GM12878 (cell line): ENCODE data around the gene VWA8. TPM values are rescaled to one million over a fixed set of nuclear protein-coding genes. Genes with fewer than 3 reads are reported as not detected.

Source experiments
- ATAC-seq: fragments of 200-7000 bp; cut with Tn5 transposase; 3 replicates; pipeline ENCODE4 v1.9.1; 2020; ENCODE audit warnings: mild to moderate bottlenecking, moderate library complexity
- BruUV-seq: library from RNA; stranded (reverse); fragments of 400-500 nt; replicated peaks from 2 replicates; lab custom pipeline; 2021; lab: Mats Ljungman, UMichigan
- CTCF ChIA-PET: fragments of 300-600 bp; sonication (Branson Sonifier 250); formaldehyde crosslinking; extraction: SDS; loops from one replicate; lab custom pipeline; 2021; ENCODE audit warnings: inconsistent platforms; lab: Yijun Ruan, JAX
- POLR2A ChIA-PET: fragments of 350-600 bp; formaldehyde crosslinking; extraction: SDS; loops from one replicate; lab custom pipeline; 2021; ENCODE audit warnings: inconsistent platforms; lab: Charles Lee
- RAD21 ChIA-PET: fragments of 300-600 bp; sonication (Branson Sonifier 250); formaldehyde crosslinking; loops from one replicate; lab custom pipeline; 2023; ENCODE audit warnings: antibody characterized with exemption; ENCODE audit not compliant: unreplicated experiment; lab: Charles Lee
- SMC1A ChIA-PET: fragments of 300-600 bp; sonication (Branson Sonifier 250); formaldehyde crosslinking; loops from one replicate; lab custom pipeline; 2023; ENCODE audit not compliant: unreplicated experiment, uncharacterized antibody; lab: Charles Lee
- DNase-seq: peaks from one replicate; pipeline ENCODE4 v3.0.0-alpha.2; 2011; ENCODE audit warnings: low read depth, low spot score
- FAIRE-seq: peaks from 3 replicates; lab custom pipeline; 2011; peaks lifted over from hg19 to GRCh38; lab: Jason Lieb, UNC
- H2AFZ ChIP-seq: 2 replicates; pipeline ENCODE4 v1.6.0; 2011; ENCODE audit warnings: low read depth, low read length, control low read depth; ENCODE audit not compliant: control insufficient read depth
- H3K27ac ChIP-seq: 2 replicates; pipeline ENCODE4 v1.5.1; 2011; ENCODE audit warnings: control low read depth; ENCODE audit not compliant: control insufficient read depth, insufficient read depth
- H3K27me3 ChIP-seq, 2 experiments: replicated peaks in 1 of 2; 2 replicates each; pipeline versions ENCODE4 v1.6.0 to v1.6.1; 2011; ENCODE audit warnings: low read length in 1 of 2; ENCODE audit not compliant: control insufficient read depth in 2 of 2, insufficient read depth in 2 of 2
- H3K36me3 ChIP-seq, 2 experiments: 2 replicates each; pipeline ENCODE4 v1.5.1; 2011; ENCODE audit warnings: low read length in 1 of 2; ENCODE audit not compliant: control insufficient read depth in 2 of 2, insufficient read depth in 2 of 2
- H3K4me1 ChIP-seq: 2 replicates; pipeline ENCODE4 v1.6.1; 2011; ENCODE audit warnings: mild to moderate bottlenecking, low read length, moderate library complexity, mixed read lengths; ENCODE audit not compliant: control insufficient read depth, insufficient read depth
- H3K4me2 ChIP-seq: 2 replicates; pipeline ENCODE4 v1.6.0; 2011; ENCODE audit warnings: control low read depth; ENCODE audit not compliant: control insufficient read depth, insufficient read depth
- H3K4me3 ChIP-seq: fragments of 200-600 bp; sonication (generic); 2 replicates; pipeline ENCODE4 v1.5.1; 2016
- H3K79me2 ChIP-seq: 2 replicates; pipeline ENCODE4 v1.6.0; 2011; ENCODE audit warnings: low read length; ENCODE audit not compliant: control insufficient read depth, insufficient read depth
- H3K9ac ChIP-seq: 2 replicates; pipeline ENCODE4 v1.8.0; 2011; ENCODE audit warnings: low read length, control low read depth, mixed read lengths; ENCODE audit not compliant: control insufficient read depth, insufficient read depth
- H3K9me3 ChIP-seq: replicated peaks from 3 replicates; pipeline ENCODE4 v1.5.1; 2011; ENCODE audit warnings: mild to moderate bottlenecking, low read length; ENCODE audit not compliant: control insufficient read depth, insufficient read depth
- H4K20me1 ChIP-seq: 2 replicates; pipeline ENCODE4 v1.6.0; 2011; ENCODE audit not compliant: control insufficient read depth, insufficient read depth
- WGBS: methylation state at CpG from one replicate; pipeline ENCODE4 v1.1.6; 2016; ENCODE audit warnings: low lambda C conversion rate; ENCODE audit not compliant: insufficient replicate concordance, insufficient coverage; ENCODE audit errors: missing lambda C conversion rate; 5-methylcytosine and 5-hydroxymethylcytosine counted together
- in situ Hi-C: fragments of 300-500 bp; cut with MboI; formaldehyde crosslinking; loops from 9 replicates; pipeline ENCODE4 v1.14.3; 2018; ENCODE audit warnings: mixed read lengths
- intact Hi-C: fragments of 100-400 bp; cut with micrococcal nuclease; formaldehyde crosslinking; loops from one replicate; pipeline ENCODE4 v1.14.2; 2022; ENCODE audit not compliant: unreplicated experiment
- polyA plus RNA-seq, 11 experiments: library from polyadenylated mRNA; depleted of rRNA in 4 of 11; unstranded in 6 of 11; stranded (reverse) in 5 of 11; fragments of >200 nt; fragmentation: Nextera tagmentation in 4 of 11; fragmentation: Illumina TruSeq in 1 of 11; extraction: Ambion mirVana in 4 of 11; extraction: Trizol in 1 of 11; gene quantifications; 1 replicate in 1 of 11; 2 replicates in 10 of 11; pipeline versions ENCODE4 v1.2.1 to v1.2.3, GENCODE V29; 2011 to 2016; ENCODE audit warnings: inconsistent platforms in 2 of 11, missing spikeins in 2 of 11, low read depth in 1 of 11
- total RNA-seq, 4 experiments: library from RNA; depleted of rRNA in 3 of 4; stranded (reverse); fragments of >200 nt in 3 of 4; fragmentation: Illumina TruSeq in 1 of 4; extraction: Trizol in 1 of 4; gene quantifications; 2 replicates each; pipeline versions ENCODE4 v1.2.1 to v1.2.3, GENCODE V29; 2013 to 2021
- TF ChIP-seq, protein P1 (sequence below): fragments of 450-650 bp; IDR thresholded peaks from 2 replicates; pipeline ENCODE4 v1.6.1; 2017; ENCODE audit warnings: mild to moderate bottlenecking, moderate library complexity

Gene VWA8
- total and polyA plus RNA-seq, 10 of the 15 experiments (the other 5 are each of a cell fraction or from before 2014, with no cell fraction given): 3.0 to 21.8 (median 13.5) TPM

DNA sequence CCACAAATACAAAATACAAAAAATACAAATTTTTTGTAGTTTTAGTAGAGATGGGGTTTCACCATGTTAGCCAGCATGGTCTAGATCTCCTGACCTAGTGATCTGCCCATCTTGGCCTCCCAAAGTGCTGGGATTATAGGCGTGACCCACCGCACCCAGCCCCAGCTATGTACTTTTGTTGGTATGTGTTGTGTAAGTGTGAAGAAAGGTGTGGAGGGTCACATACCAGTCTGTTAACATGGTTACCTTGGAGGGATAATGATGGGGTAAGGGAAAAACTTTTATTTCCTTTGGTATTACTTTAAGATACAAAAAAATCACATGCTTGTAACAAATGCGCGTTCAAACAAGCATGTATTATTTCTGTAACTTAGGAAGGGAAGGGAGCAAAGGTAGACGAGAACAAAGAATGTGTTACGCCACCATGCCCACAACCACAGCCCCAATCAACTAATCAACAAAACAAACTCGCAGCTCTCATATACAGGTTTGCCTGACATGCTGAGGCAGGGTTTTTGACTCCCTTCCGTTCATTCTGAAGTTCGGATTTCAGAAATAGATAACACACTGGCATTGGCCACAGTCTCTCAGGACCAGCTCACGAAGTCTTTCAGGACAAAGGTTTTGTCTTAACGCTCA, 13.5 kb upstream of the VWA8 start:
- POLR2A ChIA-PET: no interaction called here
- ATAC-seq: no peak
- no peak for DNase-seq
- no peak overlapping the region for H3K4me2 ChIP-seq
- SMC1A ChIA-PET: interaction anchor here (1.0 to 1.3 kb wide), 2 partner anchors 11 to 18 kb away, joined by 3 to 4 read pairs; no protein-coding TSS in a partner anchor
- intact Hi-C loops: no loop called here
- no peak overlapping the region for H3K9ac ChIP-seq
- RAD21 ChIA-PET: no interaction called here
- no peaks in the 10 kb centered on the region for H3K9me3 ChIP-seq
- no peaks in the 10 kb centered on the region for H3K79me2 ChIP-seq
- no peaks in the 10 kb centered on the region for H3K36me3 ChIP-seq
- H3K4me1 ChIP-seq: peaks cover 4% of the 10 kb centered on the region; the same call in 1 of the 2 replicates
- 69% methylated on average over 11 of the region's 11 CpGs for WGBS
- no peaks in the 10 kb centered on the region for H3K27me3 ChIP-seq
- no peak overlapping the region for H3K4me3 ChIP-seq
- H4K20me1 ChIP-seq: no peaks in the 10 kb centered on the region
- no TSS peak for BruUV-seq
- in situ Hi-C loops: no loop called here
- CTCF ChIA-PET: interaction anchor here (1.0 kb wide), 2 partner anchors 9 to 39 kb away, joined by 3 to 4 read pairs; no protein-coding TSS in a partner anchor
- H3K27ac ChIP-seq: no peak overlapping the region
- FAIRE-seq: no peak
- H2AFZ ChIP-seq: no peak overlapping the region
- TF ChIP-seq, protein P1, sequence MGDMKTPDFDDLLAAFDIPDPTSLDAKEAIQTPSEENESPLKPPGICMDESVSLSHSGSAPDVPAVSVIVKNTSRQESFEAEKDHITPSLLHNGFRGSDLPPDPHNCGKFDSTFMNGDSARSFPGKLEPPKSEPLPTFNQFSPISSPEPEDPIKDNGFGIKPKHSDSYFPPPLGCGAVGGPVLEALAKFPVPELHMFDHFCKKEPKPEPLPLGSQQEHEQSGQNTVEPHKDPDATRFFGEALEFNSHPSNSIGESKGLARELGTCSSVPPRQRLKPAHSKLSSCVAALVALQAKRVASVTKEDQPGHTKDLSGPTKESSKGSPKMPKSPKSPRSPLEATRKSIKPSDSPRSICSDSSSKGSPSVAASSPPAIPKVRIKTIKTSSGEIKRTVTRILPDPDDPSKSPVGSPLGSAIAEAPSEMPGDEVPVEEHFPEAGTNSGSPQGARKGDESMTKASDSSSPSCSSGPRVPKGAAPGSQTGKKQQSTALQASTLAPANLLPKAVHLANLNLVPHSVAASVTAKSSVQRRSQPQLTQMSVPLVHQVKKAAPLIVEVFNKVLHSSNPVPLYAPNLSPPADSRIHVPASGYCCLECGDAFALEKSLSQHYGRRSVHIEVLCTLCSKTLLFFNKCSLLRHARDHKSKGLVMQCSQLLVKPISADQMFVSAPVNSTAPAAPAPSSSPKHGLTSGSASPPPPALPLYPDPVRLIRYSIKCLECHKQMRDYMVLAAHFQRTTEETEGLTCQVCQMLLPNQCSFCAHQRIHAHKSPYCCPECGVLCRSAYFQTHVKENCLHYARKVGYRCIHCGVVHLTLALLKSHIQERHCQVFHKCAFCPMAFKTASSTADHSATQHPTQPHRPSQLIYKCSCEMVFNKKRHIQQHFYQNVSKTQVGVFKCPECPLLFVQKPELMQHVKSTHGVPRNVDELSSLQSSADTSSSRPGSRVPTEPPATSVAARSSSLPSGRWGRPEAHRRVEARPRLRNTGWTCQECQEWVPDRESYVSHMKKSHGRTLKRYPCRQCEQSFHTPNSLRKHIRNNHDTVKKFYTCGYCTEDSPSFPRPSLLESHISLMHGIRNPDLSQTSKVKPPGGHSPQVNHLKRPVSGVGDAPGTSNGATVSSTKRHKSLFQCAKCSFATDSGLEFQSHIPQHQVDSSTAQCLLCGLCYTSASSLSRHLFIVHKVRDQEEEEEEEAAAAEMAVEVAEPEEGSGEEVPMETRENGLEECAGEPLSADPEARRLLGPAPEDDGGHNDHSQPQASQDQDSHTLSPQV: no peak
